GM12875 (cell line): ENCODE results near the gene SEMA4D.
A peak's percentile ranks its signal among the peaks of the same experiment; 100 is the strongest.

Experiments used
- H3K4me3 ChIP-seq: one replicate; pipeline ENCODE4 v1.5.1; 2011; ENCODE audit warnings: low read depth, low read length, control low read depth
- CTCF ChIP-seq: IDR thresholded peaks from 2 replicates; pipeline ENCODE4 v1.5.1; 2011; ENCODE audit warnings: low read depth, mild to moderate bottlenecking, control low read depth, inconsistent platforms, low read length, moderate library complexity, borderline replicate concordance; ENCODE audit not compliant: insufficient read depth

The SEMA4D gene

GRCh38 chr9:89325733-89326132 is 172.2 kb downstream of the SEMA4D start:
- no peak for TF ChIP-seq CTCF
- H3K4me3 ChIP-seq, result no peak overlapping the region

GRCh38 chr9:89323390-89323789 is 174.5 kb downstream of the SEMA4D start:
- no peak overlapping the region for H3K4me3 ChIP-seq
- TF ChIP-seq CTCF, result no peak

GRCh38 chr9:89319015-89319905 is 178.7 kb downstream of the SEMA4D start:
- TF ChIP-seq CTCF, result no peak
- peak overlapping the region; percentile 96 for H3K4me3 ChIP-seq

GRCh38 chr9:89318123-89319014 is 179.5 kb downstream of the SEMA4D start, which contains the start of gene SECISBP2:
Gene SECISBP2, plus strand, starts transcription at chr9:89318500. Its CDS starts 77 bp downstream, at chr9:89318577.
- TF ChIP-seq CTCF, result peak; percentile 60; the same call in 1 of the 2 replicates

GRCh38 chr9:89317282-89317681 is 180.6 kb downstream of the SEMA4D start:
- H3K4me3 ChIP-seq, result no peak overlapping the region

More at GRCh38 chr9:89318123-89319014, 179.5 kb downstream of the SEMA4D start, which contains the start of gene SECISBP2:
- peak within 1 kb of the TSS; percentile 96 for H3K4me3 ChIP-seq

GRCh38 chr9:89315482-89315881 is 182.4 kb downstream of the SEMA4D start:
- no peak overlapping the region for H3K4me3 ChIP-seq
- TF ChIP-seq CTCF, result no peak

More at GRCh38 chr9:89317282-89317681, 180.6 kb downstream of the SEMA4D start:
- no peak for TF ChIP-seq CTCF
